ENCODE results near the gene PRDM7.

The PRDM7 gene

GRCh38 chr16:90027611-90028010, 49.5 kb downstream of the PRDM7 start:
- H3K4me1 ChIP-seq (ENCODE audit: control insufficient read depth in 2 of 2, insufficient read depth in 2 of 2, low read length in 2 of 2): peaks cover 4% of the 10 kb centered on the region in 2 donors
- no peak overlapping the region for H3K27ac ChIP-seq (ENCODE audit: low read depth in 2 of 2, low read length in 2 of 2)
- no peaks in the 10 kb centered on the region for H3K27me3 ChIP-seq (ENCODE audit: control insufficient read depth in 2 of 2, insufficient read depth in 2 of 2, low read length in 2 of 2)
- H3K9me3 ChIP-seq (ENCODE audit: control insufficient read depth in 2 of 2, low read length in 2 of 2): no peaks in the 10 kb centered on the region
- peaks cover 10 to 16% of the 10 kb centered on the region in 2 donors for H3K36me3 ChIP-seq (ENCODE audit: control insufficient read depth in 2 of 2, insufficient read depth in 2 of 2, low read length in 2 of 2)
- no peak overlapping the region for H3K9ac ChIP-seq (ENCODE audit: low read depth in 1 of 2, low read length in 2 of 2)
- no peak overlapping the region for H3K4me3 ChIP-seq (ENCODE audit: low read length in 2 of 2)

- Histone ChIP-seq H3K9me3 (ENCODE audit: control insufficient read depth in 2 of 2, low read length in 2 of 2) (no peaks in the 10 kb centered on the region), H3K27me3 (ENCODE audit: control insufficient read depth in 2 of 2, insufficient read depth in 2 of 2, low read length in 2 of 2) (no peaks in the 10 kb centered on the region), H3K36me3 (ENCODE audit: control insufficient read depth in 2 of 2, insufficient read depth in 2 of 2, low read length in 2 of 2) (peaks cover 0 to 5% of the 10 kb centered on the region in 2 donors), H3K4me3 (ENCODE audit: low read length in 2 of 2) (no peak overlapping the region), H3K27ac (ENCODE audit: low read depth in 2 of 2, low read length in 2 of 2) (no peak overlapping the region), H3K9ac (ENCODE audit: low read depth in 1 of 2, low read length in 2 of 2) (no peak overlapping the region), H3K4me1 (ENCODE audit: control insufficient read depth in 2 of 2, insufficient read depth in 2 of 2, low read length in 2 of 2) (peaks cover 4 to 11% of the 10 kb centered on the region in 2 donors)
These were observed 51.0 kb downstream of the PRDM7 start for GRCh38 chr16:90026135-90026534.

GRCh38 chr16:90023078-90023447, 54.1 kb downstream of the PRDM7 start:
- Histone ChIP-seq H3K9ac (ENCODE audit: low read depth in 1 of 2, low read length in 2 of 2) (peak overlapping the region; percentile 63 to 70), H3K27ac (ENCODE audit: low read depth in 2 of 2, low read length in 2 of 2) (peak overlapping the region in 1 of 2 donors; percentile 38), H3K4me1 (ENCODE audit: control insufficient read depth in 2 of 2, insufficient read depth in 2 of 2, low read length in 2 of 2) (peaks cover 8 to 15% of the 10 kb centered on the region in 2 donors), H3K36me3 (ENCODE audit: control insufficient read depth in 2 of 2, insufficient read depth in 2 of 2, low read length in 2 of 2) (no peaks in the 10 kb centered on the region), H3K9me3 (ENCODE audit: control insufficient read depth in 2 of 2, low read length in 2 of 2) (no peaks in the 10 kb centered on the region), H3K27me3 (ENCODE audit: control insufficient read depth in 2 of 2, insufficient read depth in 2 of 2, low read length in 2 of 2) (no peaks in the 10 kb centered on the region), H3K4me3 (ENCODE audit: low read length in 2 of 2) (peak overlapping the region; percentile 71 to 84)

GRCh38 chr16:90022209-90023077, 54.7 kb downstream of the PRDM7 start:
- Histone ChIP-seq H3K4me3 (ENCODE audit: low read length in 2 of 2) (peak overlapping the region; percentile 71 to 84), H3K4me1 (ENCODE audit: control insufficient read depth in 2 of 2, insufficient read depth in 2 of 2, low read length in 2 of 2) (peaks cover 8 to 15% of the 10 kb centered on the region in 2 donors), H3K9ac (ENCODE audit: low read depth in 1 of 2, low read length in 2 of 2) (peak overlapping the region; percentile 63 to 70), H3K27ac (ENCODE audit: low read depth in 2 of 2, low read length in 2 of 2) (peak overlapping the region in 1 of 2 donors; percentile 38), H3K36me3 (ENCODE audit: control insufficient read depth in 2 of 2, insufficient read depth in 2 of 2, low read length in 2 of 2) (no peaks in the 10 kb centered on the region), H3K27me3 (ENCODE audit: control insufficient read depth in 2 of 2, insufficient read depth in 2 of 2, low read length in 2 of 2) (no peaks in the 10 kb centered on the region), H3K9me3 (ENCODE audit: control insufficient read depth in 2 of 2, low read length in 2 of 2) (no peaks in the 10 kb centered on the region)

GRCh38 chr16:90020838-90021382, 56.2 kb downstream of the PRDM7 start:
- Histone ChIP-seq H3K9me3 (ENCODE audit: control insufficient read depth in 2 of 2, low read length in 2 of 2) (no peaks in the 10 kb centered on the region), H3K27ac (ENCODE audit: low read depth in 2 of 2, low read length in 2 of 2) (no peak overlapping the region), H3K4me1 (ENCODE audit: control insufficient read depth in 2 of 2, insufficient read depth in 2 of 2, low read length in 2 of 2) (peaks cover 8 to 15% of the 10 kb centered on the region in 2 donors), H3K36me3 (ENCODE audit: control insufficient read depth in 2 of 2, insufficient read depth in 2 of 2, low read length in 2 of 2) (no peaks in the 10 kb centered on the region), H3K27me3 (ENCODE audit: control insufficient read depth in 2 of 2, insufficient read depth in 2 of 2, low read length in 2 of 2) (peaks cover 0 to 2% of the 10 kb centered on the region in 2 donors), H3K4me3 (ENCODE audit: low read length in 2 of 2) (no peak overlapping the region), H3K9ac (ENCODE audit: low read depth in 1 of 2, low read length in 2 of 2) (no peak overlapping the region)

- H3K27ac ChIP-seq (ENCODE audit: low read depth in 2 of 2, low read length in 2 of 2): no peak overlapping the region
- H3K9me3 ChIP-seq (ENCODE audit: control insufficient read depth in 2 of 2, low read length in 2 of 2): no peaks in the 10 kb centered on the region
- peaks cover 8 to 15% of the 10 kb centered on the region in 2 donors for H3K4me1 ChIP-seq (ENCODE audit: control insufficient read depth in 2 of 2, insufficient read depth in 2 of 2, low read length in 2 of 2)
- peaks cover 0 to 2% of the 10 kb centered on the region in 2 donors for H3K27me3 ChIP-seq (ENCODE audit: control insufficient read depth in 2 of 2, insufficient read depth in 2 of 2, low read length in 2 of 2)
- no peak overlapping the region for H3K9ac ChIP-seq (ENCODE audit: low read depth in 1 of 2, low read length in 2 of 2)
- no peaks in the 10 kb centered on the region for H3K36me3 ChIP-seq (ENCODE audit: control insufficient read depth in 2 of 2, insufficient read depth in 2 of 2, low read length in 2 of 2)
- H3K4me3 ChIP-seq (ENCODE audit: low read length in 2 of 2): peak overlapping the region; percentile 45 to 67
These were observed 56.8 kb downstream of the PRDM7 start for GRCh38 chr16:90020260-90020837.

- no peaks in the 10 kb centered on the region for H3K36me3 ChIP-seq (ENCODE audit: control insufficient read depth in 2 of 2, insufficient read depth in 2 of 2, low read length in 2 of 2)
- peaks cover 8 to 15% of the 10 kb centered on the region in 2 donors for H3K4me1 ChIP-seq (ENCODE audit: control insufficient read depth in 2 of 2, insufficient read depth in 2 of 2, low read length in 2 of 2)
- H3K27ac ChIP-seq (ENCODE audit: low read depth in 2 of 2, low read length in 2 of 2): no peak overlapping the region
- H3K9me3 ChIP-seq (ENCODE audit: control insufficient read depth in 2 of 2, low read length in 2 of 2): no peaks in the 10 kb centered on the region
- peak overlapping the region; percentile 56 to 71 for H3K9ac ChIP-seq (ENCODE audit: low read depth in 1 of 2, low read length in 2 of 2)
- H3K4me3 ChIP-seq (ENCODE audit: low read length in 2 of 2): peak overlapping the region; percentile 65 to 67
- H3K27me3 ChIP-seq (ENCODE audit: control insufficient read depth in 2 of 2, insufficient read depth in 2 of 2, low read length in 2 of 2): peaks cover 0 to 2% of the 10 kb centered on the region in 2 donors
These were observed 57.4 kb downstream of the PRDM7 start for GRCh38 chr16:90019543-90020259.

- H3K9ac ChIP-seq (ENCODE audit: low read depth in 1 of 2, low read length in 2 of 2): peak within 1 kb of the TSS; percentile 56 to 71
- no peak within 1 kb of the TSS for H3K27ac ChIP-seq (ENCODE audit: low read depth in 2 of 2, low read length in 2 of 2)
- H3K36me3 ChIP-seq (ENCODE audit: control insufficient read depth in 2 of 2, insufficient read depth in 2 of 2, low read length in 2 of 2): no peaks in the 10 kb centered on the region
- peaks cover 0 to 2% of the 10 kb centered on the region in 2 donors for H3K27me3 ChIP-seq (ENCODE audit: control insufficient read depth in 2 of 2, insufficient read depth in 2 of 2, low read length in 2 of 2)
- H3K4me3 ChIP-seq (ENCODE audit: low read length in 2 of 2): peak within 1 kb of the TSS; percentile 65 to 67
- no peaks in the 10 kb centered on the region for H3K9me3 ChIP-seq (ENCODE audit: control insufficient read depth in 2 of 2, low read length in 2 of 2)
- H3K4me1 ChIP-seq (ENCODE audit: control insufficient read depth in 2 of 2, insufficient read depth in 2 of 2, low read length in 2 of 2): peaks cover 8 to 15% of the 10 kb centered on the region in 2 donors
These were observed 58.2 kb downstream of the PRDM7 start, which contains the start of gene DBNDD1 for GRCh38 chr16:90018652-90019542. Gene DBNDD1 (minus strand): TSS chr16:90019456. CDS start chr16:90019341, 115 bp downstream.

GRCh38 chr16:90018297-90018651, 58.9 kb downstream of the PRDM7 start:
- Histone ChIP-seq H3K4me3 (ENCODE audit: low read length in 2 of 2) (no peak overlapping the region), H3K4me1 (ENCODE audit: control insufficient read depth in 2 of 2, insufficient read depth in 2 of 2, low read length in 2 of 2) (peaks cover 6 to 14% of the 10 kb centered on the region in 2 donors), H3K9me3 (ENCODE audit: control insufficient read depth in 2 of 2, low read length in 2 of 2) (no peaks in the 10 kb centered on the region), H3K27me3 (ENCODE audit: control insufficient read depth in 2 of 2, insufficient read depth in 2 of 2, low read length in 2 of 2) (peaks cover 0 to 2% of the 10 kb centered on the region in 2 donors), H3K27ac (ENCODE audit: low read depth in 2 of 2, low read length in 2 of 2) (no peak overlapping the region), H3K9ac (ENCODE audit: low read depth in 1 of 2, low read length in 2 of 2) (no peak overlapping the region), H3K36me3 (ENCODE audit: control insufficient read depth in 2 of 2, insufficient read depth in 2 of 2, low read length in 2 of 2) (no peaks in the 10 kb centered on the region)
